Tibial nerve (tissue), 4 donors: ENCODE results near the gene PTDSS2.

ENCODE experiments used
- CTCF ChIP-seq, 5 experiments: fragments of 200-600 bp in 3 of 5; fragments of 450-650 bp in 2 of 5; sonication (generic) in 3 of 5; IDR thresholded peaks; one replicate each; pipeline ENCODE4 v1.5.1; 2016 to 2019; ENCODE audit warnings: antibody characterized with exemption in 5 of 5, mild to moderate bottlenecking in 3 of 5, moderate library complexity in 2 of 5
- EP300 ChIP-seq, 2 donors: sonication (generic); formaldehyde crosslinking; IDR thresholded peaks; one replicate each; pipeline ENCODE4 v1.6.1; 2017; ENCODE audit warnings: antibody characterized with exemption in 2 of 2, mild to moderate bottlenecking in 1 of 2

- no peak for TF ChIP-seq CTCF (IDR thresholded peaks at IDR 0.05)
- TF ChIP-seq EP300 (IDR thresholded peaks at IDR 0.05), result no peak
These were observed 30.7 kb upstream of the PTDSS2 start for GRCh38 chr11:419248-420005.
